NCI-H748 (cell line): Measurements from ENCODE around the gene PSMA8.
A peak's percentile ranks its signal among the peaks of the same experiment; 100 is the strongest.
"Not testable (repeated sequence)": the region's sequence is repeated elsewhere in the genome, so short reads cannot be mapped to it uniquely, and the experiment has no call there.

Experiments used
- DNase-seq: peaks from one replicate; lab custom pipeline; 2025; ENCODE audit not compliant: unreplicated experiment; lab: John Stamatoyannopoulos, UW

PSMA8 gene

GRCh38 chr18:26133652-26134051, at the start of gene PSMA8:
Gene PSMA8 (plus strand): TSS chr18:26133869. CDS start chr18:26133966, 97 bp downstream.
- no peak for DNase-seq

DNA sequence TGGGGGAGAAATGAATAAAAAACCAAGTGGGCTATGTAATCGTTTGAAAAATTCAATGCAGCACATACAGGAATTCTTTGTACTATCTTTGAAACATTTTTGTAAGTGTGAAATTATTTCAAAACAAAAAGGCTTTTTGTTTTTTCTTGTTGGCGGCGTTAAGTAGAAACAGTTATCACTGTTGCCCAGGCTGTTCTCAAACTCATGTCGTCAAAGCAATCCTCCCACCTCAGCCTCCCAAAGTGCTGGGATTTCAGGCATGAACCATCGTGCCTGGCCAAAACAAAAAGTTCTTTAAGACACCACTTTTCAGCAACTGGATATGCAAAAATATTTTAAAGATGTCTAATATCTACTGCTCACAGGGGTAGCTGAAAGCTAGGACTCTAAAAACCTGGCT, 48.6 kb upstream of the PSMA8 start:
- no peak for DNase-seq

- no peak for DNase-seq
Observed at GRCh38 chr18:26086959-26087358, 46.7 kb upstream of the PSMA8 start.

- DNase-seq, result no peak
Observed at GRCh38 chr18:26088487-26088886, 45.2 kb upstream of the PSMA8 start.

GRCh38 chr18:26089293-26090129, 44.2 kb upstream of the PSMA8 start:
- DNase-seq, result peak; percentile 60

DNA sequence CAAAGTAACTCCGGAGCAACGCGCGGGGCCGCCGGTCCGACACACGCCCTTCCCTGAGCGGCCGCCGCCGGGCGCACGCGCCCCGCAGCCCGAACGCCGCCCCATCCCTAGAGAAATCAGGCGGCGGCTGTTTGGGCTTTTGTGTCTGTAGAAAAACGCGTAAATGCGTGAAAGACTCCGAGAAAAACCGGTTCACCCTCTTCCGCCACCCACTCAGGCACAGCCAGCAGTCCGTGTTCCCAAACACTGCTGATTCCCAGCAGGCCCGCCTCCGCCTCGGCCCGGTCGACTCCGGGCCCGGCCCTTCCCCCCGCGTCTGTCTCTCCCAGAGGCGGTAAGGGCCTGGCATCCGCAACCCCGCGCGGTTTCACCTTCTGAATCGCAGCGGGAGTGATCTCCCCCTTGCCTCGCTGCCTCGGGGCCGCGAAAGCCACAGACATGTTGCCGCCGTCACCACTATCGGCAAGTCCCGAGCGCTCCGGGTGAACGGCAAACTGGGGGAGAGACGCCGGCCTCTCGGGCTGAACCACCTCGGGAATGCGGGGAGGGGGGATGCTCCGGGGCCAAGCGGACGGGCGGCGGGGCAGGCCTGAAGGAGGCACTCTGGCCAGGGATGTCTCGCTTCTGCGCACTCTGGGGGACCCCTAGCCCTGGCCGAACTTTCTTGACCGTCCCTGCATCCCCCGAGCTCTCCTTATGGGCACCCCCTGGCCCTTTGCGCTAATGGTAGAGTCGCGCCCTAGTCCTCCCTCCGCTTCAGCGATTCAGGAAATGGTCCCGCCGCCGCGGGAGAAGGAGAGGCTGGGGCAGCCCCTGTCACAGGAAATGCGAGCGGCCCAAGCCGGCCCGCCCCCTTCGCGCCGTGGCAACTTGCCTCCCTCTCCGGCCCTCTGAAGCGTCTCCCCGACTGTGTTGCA, 43.3 kb upstream of the PSMA8 start, which contains the start of gene SS18:
Gene SS18, minus strand, starts transcription at position 484 of the 917 bp plus-strand sequence. Its CDS starts 44 bp downstream, at position 440.
- DNase-seq, result peak; percentile 96

GRCh38 chr18:26091047-26091630, 42.5 kb upstream of the PSMA8 start:
- peak; percentile 87 for DNase-seq

DNA sequence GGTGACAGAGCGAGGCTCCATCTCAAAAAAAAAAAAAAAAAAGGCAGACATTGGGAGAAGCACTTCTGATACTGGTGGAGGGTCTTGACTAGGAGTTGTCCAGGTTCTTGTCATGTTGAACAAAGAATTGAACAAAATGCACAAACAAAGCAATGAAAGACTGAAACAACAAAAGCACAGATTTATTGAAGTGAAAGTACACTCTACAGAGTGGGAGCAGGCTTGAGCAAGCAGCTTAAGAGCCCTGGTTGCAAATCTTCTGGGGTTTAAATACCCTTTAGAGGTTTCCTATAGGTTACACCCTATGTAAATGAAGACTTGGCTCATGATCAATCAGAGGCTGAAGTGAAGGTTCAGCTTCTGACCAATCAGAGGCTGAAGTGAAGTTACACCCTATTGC, 36.8 kb upstream of the PSMA8 start:
- DNase-seq, result no peak

DNA sequence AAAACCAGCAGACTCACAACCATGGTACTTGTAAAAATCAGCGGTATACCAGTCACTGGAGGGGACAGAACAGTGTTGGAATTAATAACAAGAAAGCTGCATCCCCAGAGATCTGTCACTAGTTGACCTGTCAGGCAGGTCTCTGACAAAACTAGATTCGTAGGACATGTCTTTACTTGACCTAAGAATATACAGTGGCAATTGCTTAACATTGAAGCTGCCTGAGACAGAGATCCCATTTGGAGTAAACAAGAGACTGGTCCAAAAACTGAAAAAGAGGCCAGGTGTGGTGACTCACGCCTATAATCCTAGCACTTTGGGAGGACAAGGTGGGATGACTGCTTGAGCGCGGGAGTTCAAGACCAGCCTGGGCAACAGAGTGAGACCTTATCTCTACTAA, 36.1 kb upstream of the PSMA8 start:
- DNase-seq, result no peak

- DNase-seq, result peak; percentile 45
Observed at GRCh38 chr18:26103579-26103978, 30.1 kb upstream of the PSMA8 start.

DNA sequence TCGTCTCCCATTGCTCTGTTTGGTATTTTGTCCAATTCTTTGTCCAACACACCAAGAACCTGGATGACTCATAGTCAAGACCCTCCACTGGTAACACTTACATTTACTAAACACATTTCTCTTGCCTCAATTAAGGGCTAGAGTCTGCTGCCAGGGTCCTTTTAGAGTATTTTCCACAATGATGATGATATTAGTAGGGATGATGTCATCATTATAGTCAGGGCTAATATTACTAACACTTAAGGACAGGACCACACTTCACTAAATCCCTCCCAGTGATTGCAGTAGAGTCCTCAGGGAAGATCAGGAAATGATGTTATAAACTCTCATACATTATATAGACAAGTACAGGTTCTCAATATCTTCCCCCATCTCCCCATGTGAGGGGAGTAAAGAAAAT, 29.6 kb upstream of the PSMA8 start:
- DNase-seq, result no peak

DNA sequence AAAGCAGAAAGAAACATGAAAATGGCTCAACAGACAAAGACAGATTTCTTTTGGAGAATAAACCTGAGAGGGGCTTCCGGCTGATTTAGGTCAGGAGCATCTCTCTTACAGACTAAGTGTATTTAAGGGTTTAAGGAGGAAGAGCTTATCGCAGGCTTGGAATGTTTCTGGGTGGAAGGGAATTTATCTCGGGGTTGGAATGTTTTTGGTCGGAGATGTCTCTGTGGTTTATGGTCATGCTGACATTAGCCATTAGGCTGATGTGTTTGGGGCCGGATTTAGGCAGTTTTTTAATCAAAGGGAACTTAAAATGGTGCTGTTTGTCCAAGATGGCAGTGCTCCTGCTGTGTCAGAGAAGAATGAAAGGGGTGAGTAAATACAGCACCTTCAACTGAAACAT, 14.4 kb upstream of the PSMA8 start:
- DNase-seq, result no peak

GRCh38 chr18:26121476-26121875, 12.2 kb upstream of the PSMA8 start:
- no peak for DNase-seq

- not testable (repeated sequence) for DNase-seq
Observed at GRCh38 chr18:26121994-26122393, 11.7 kb upstream of the PSMA8 start.

DNA sequence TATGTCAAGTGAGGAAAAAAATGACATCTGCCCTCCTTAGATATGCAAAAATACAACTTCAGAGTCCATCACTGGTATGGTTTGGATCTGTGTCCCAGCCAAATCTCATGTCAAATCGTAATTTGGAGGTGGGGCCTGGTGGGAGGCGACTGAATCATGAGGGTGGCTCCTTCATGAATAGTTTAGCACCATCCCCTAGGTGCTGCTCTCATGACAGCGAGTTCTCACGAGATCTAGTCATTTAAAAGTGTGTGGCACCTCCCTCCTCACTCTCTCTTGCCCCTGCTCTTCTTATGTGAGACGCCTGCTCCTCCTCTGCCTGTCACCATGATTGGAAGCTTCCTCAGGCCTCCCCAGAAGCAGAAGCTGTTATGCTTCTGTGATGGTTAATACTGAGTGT, 5.9 kb upstream of the PSMA8 start:
- DNase-seq, result no peak

DNA sequence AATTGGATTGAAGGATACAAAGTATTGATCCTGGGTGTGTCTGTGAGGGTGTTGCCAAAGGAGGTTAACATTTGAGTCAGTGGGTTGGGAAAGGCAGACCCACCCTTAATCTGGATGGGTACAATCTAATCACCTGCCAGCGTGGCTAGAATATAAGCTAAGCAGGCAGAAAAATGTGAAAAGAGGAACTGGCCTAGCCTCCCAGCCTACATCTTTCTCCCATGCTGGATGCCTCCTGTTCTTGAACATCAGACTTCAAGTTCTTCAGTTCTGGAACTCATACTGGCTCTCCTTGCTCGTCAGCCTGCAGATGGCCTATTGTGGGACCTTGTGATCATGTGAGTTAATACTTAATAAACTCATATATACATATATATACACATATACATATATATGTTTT, 5.5 kb upstream of the PSMA8 start:
- DNase-seq, result not testable (repeated sequence)

GRCh38 chr18:26134107-26134506, 438 bp downstream of the PSMA8 start:
- DNase-seq, result no peak

DNA sequence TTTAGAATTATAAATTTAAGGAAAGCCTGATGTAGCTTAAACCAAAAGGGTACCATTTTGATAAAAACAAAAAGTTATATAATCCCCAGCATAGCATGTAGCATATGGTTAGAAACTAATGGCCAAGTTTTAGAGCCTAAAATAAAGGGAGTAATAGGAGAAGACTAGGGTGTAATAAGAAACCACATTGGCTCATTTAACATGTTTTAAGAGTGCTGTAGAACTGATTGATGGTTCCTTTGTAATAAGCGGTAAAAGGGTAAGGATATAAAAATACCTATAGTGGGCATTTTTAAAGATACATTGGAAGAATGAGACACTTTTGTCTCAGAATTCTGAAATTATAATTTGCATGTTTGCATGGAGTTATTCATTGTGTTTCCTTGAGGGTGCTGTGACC, 1.9 kb downstream of the PSMA8 start:
- no peak for DNase-seq

DNA sequence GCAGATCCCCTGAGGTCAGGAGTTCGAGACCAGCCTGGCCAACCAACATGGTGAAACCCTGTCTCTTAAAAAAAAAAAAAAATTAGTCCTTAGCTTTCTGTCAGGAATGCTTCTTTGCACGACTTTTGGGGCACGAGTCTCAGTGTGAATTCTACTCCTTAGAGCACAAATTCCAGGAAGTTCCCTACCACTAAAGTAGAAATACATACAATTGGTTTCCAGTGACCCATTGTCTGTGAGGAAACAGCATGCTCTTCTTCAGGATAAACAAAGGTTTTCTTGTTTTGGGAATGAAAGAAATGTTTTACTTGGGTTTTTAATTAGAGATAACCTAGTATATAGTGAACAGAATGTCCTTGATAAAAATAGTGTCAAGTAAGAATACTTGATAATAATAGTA, 23.7 kb downstream of the PSMA8 start:
- DNase-seq, result no peak

- peak; percentile 19 for DNase-seq
Observed at GRCh38 chr18:26159353-26159752, 25.7 kb downstream of the PSMA8 start.

DNA sequence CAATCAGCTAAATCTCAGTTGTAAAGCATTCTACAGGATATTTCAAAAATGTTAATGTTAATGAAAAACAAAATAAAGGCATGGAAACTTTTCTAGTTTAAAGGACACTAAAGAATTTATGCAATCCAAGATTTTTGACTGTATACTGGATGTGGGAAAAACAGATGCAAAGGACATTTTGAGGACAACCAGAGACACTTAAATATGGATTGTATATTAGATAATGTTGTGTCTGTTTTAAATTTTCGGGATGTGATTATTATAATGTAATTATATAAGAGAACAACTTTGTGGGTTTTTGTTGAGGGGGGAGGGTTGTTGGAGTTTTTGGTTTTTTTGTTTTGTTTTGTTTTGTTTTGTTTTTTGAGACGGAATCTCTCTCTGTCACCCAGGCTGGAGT, 30.9 kb downstream of the PSMA8 start:
- no peak for DNase-seq
